SIG-M5 treated with dmso at 0.1 percent for 504 hours (cell line): ENCODE results near the gene GTF2A1.
A peak's percentile ranks its signal among the peaks of the same experiment; 100 is the strongest.
"Not testable (repeated sequence)": the region's sequence is repeated elsewhere in the genome, so short reads cannot be mapped to it uniquely, and the experiment has no call there.

ENCODE experiments used
- DNase-seq: peaks from one replicate; lab custom pipeline; 2025; ENCODE audit not compliant: unreplicated experiment; lab: John Stamatoyannopoulos, UW

GTF2A1 gene

GRCh38 chr14:81220830-81221578, at the start of gene GTF2A1:
TSS of gene GTF2A1 (minus strand) at chr14:81220959. CDS start at chr14:81220518, 441 bp downstream.
- DNase-seq: peak; percentile 94

GRCh38 chr14:81269979-81270375, 49.2 kb upstream of the GTF2A1 start:
- no peak for DNase-seq

GRCh38 chr14:81269100-81269978, 48.6 kb upstream of the GTF2A1 start:
- DNase-seq: peak; percentile 77

GRCh38 chr14:81268016-81268416, 47.3 kb upstream of the GTF2A1 start:
- DNase-seq: peak; percentile 21

- DNase-seq: no peak
Observed at GRCh38 chr14:81265636-81266169, 44.9 kb upstream of the GTF2A1 start.

- no peak for DNase-seq
Observed at GRCh38 chr14:81264671-81265070, 43.9 kb upstream of the GTF2A1 start.

- no peak for DNase-seq
Observed at GRCh38 chr14:81263777-81264410, 43.1 kb upstream of the GTF2A1 start.

- DNase-seq: no peak
Observed at GRCh38 chr14:81261176-81261575, 40.4 kb upstream of the GTF2A1 start.

- DNase-seq: no peak
Observed at GRCh38 chr14:81260732-81261131, 40.0 kb upstream of the GTF2A1 start.

- no peak for DNase-seq
Observed at GRCh38 chr14:81256289-81256960, 35.7 kb upstream of the GTF2A1 start.

- DNase-seq: no peak
Observed at GRCh38 chr14:81252278-81252677, 31.5 kb upstream of the GTF2A1 start.

- no peak for DNase-seq
Observed at GRCh38 chr14:81247271-81247766, 26.6 kb upstream of the GTF2A1 start.

GRCh38 chr14:81246461-81247270, 25.9 kb upstream of the GTF2A1 start:
- DNase-seq: no peak

- DNase-seq: no peak
Observed at GRCh38 chr14:81245771-81246170, 25.0 kb upstream of the GTF2A1 start.

GRCh38 chr14:81244431-81244830, 23.7 kb upstream of the GTF2A1 start:
- DNase-seq: not testable (repeated sequence)

GRCh38 chr14:81243499-81243898, 22.7 kb upstream of the GTF2A1 start:
- no peak for DNase-seq

GRCh38 chr14:81236849-81237248, 16.1 kb upstream of the GTF2A1 start:
- not testable (repeated sequence) for DNase-seq

- no peak for DNase-seq
Observed at GRCh38 chr14:81236138-81236537, 15.4 kb upstream of the GTF2A1 start.

- DNase-seq: no peak
Observed at GRCh38 chr14:81235096-81235495, 14.3 kb upstream of the GTF2A1 start.

- no peak for DNase-seq
Observed at GRCh38 chr14:81234278-81234677, 13.5 kb upstream of the GTF2A1 start.
